Nephron progenitor cell (in vitro differentiated cells): ENCODE data around the gene KCNJ3.

Experiments
- DNase-seq: peaks from one replicate; pipeline ENCODE4 v3.0.0; 2021
- H3K27ac Mint-ChIP-seq: 2 replicates; pipeline ENCODE4 v1.8.0; 2021; ENCODE audit warnings: mild to moderate bottlenecking, moderate library complexity, mixed read lengths
- H3K27me3 Mint-ChIP-seq: 2 replicates; pipeline ENCODE4 v1.8.0; 2021; ENCODE audit warnings: mild to moderate bottlenecking, low read depth, mixed read lengths; ENCODE audit not compliant: poor library complexity
- H3K36me3 Mint-ChIP-seq: 2 replicates; pipeline ENCODE4 v1.8.0; 2021; ENCODE audit warnings: low read depth, mixed read lengths
- H3K4me1 Mint-ChIP-seq: 2 replicates; pipeline ENCODE4 v1.8.0; 2021; ENCODE audit warnings: mixed read lengths
- H3K4me3 Mint-ChIP-seq: 2 replicates; pipeline ENCODE4 v1.8.0; 2021; ENCODE audit warnings: mild to moderate bottlenecking, moderate library complexity, mixed read lengths
- H3K9me3 Mint-ChIP-seq: 2 replicates; pipeline ENCODE4 v1.8.0; 2021; ENCODE audit warnings: mild to moderate bottlenecking, moderate library complexity, mixed read lengths
- CTCF ChIP-seq: fragments of 200-600 bp; sonication (generic); IDR thresholded peaks from 2 replicates; pipeline ENCODE4 v1.5.0; 2021; ENCODE audit warnings: antibody characterized with exemption

Gene KCNJ3

GRCh38 chr2:154709215-154709614, 10.7 kb downstream of the KCNJ3 start:
- no peaks in the 10 kb centered on the region for H3K36me3 Mint-ChIP-seq
- no peak overlapping the region for H3K4me3 Mint-ChIP-seq
- TF ChIP-seq CTCF: no peak
- no peaks in the 10 kb centered on the region for H3K9me3 Mint-ChIP-seq
- peaks cover 20% of the 10 kb centered on the region for H3K4me1 Mint-ChIP-seq
- H3K27me3 Mint-ChIP-seq: peaks cover 4% of the 10 kb centered on the region
- no peak for DNase-seq
- no peak overlapping the region for H3K27ac Mint-ChIP-seq

- no peak for TF ChIP-seq CTCF
- no peaks in the 10 kb centered on the region for H3K9me3 Mint-ChIP-seq
- peaks cover 5% of the 10 kb centered on the region for H3K27me3 Mint-ChIP-seq
Observed at GRCh38 chr2:154710078-154710477, 11.6 kb downstream of the KCNJ3 start.

GRCh38 chr2:154710685-154711084, 12.2 kb downstream of the KCNJ3 start:
- H3K27me3 Mint-ChIP-seq: peaks cover 5% of the 10 kb centered on the region
- DNase-seq: no peak
- no peaks in the 10 kb centered on the region for H3K9me3 Mint-ChIP-seq
- no peak overlapping the region for H3K4me3 Mint-ChIP-seq
- H3K4me1 Mint-ChIP-seq: peaks cover 20% of the 10 kb centered on the region
- no peaks in the 10 kb centered on the region for H3K36me3 Mint-ChIP-seq
- no peak overlapping the region for H3K27ac Mint-ChIP-seq
- TF ChIP-seq CTCF: no peak

More at GRCh38 chr2:154710078-154710477, 11.6 kb downstream of the KCNJ3 start:
- Mint-ChIP-seq H3K4me3 (no peak overlapping the region), H3K4me1 (peaks cover 20% of the 10 kb centered on the region), H3K36me3 (no peaks in the 10 kb centered on the region), H3K27ac (no peak overlapping the region)
- DNase-seq: no peak

- Mint-ChIP-seq H3K27me3 (peaks cover 5% of the 10 kb centered on the region), H3K27ac (no peak overlapping the region), H3K4me3 (no peak overlapping the region), H3K9me3 (no peaks in the 10 kb centered on the region), H3K36me3 (no peaks in the 10 kb centered on the region), H3K4me1 (peaks cover 25% of the 10 kb centered on the region)
- TF ChIP-seq CTCF: no peak
- no peak for DNase-seq
Observed at GRCh38 chr2:154713675-154714074, 15.2 kb downstream of the KCNJ3 start.

- H3K36me3 Mint-ChIP-seq: peaks cover 5% of the 10 kb centered on the region
- no peak overlapping the region for H3K4me3 Mint-ChIP-seq
- no peak for DNase-seq
- H3K4me1 Mint-ChIP-seq: peaks cover 5% of the 10 kb centered on the region
- H3K9me3 Mint-ChIP-seq: peaks cover 7% of the 10 kb centered on the region
- TF ChIP-seq CTCF: no peak
- no peaks in the 10 kb centered on the region for H3K27me3 Mint-ChIP-seq
- H3K27ac Mint-ChIP-seq: no peak overlapping the region
Observed at GRCh38 chr2:154720651-154721050, 22.2 kb downstream of the KCNJ3 start.

GRCh38 chr2:154724194-154724797, 25.8 kb downstream of the KCNJ3 start:
- H3K9me3 Mint-ChIP-seq: peaks cover 19% of the 10 kb centered on the region
- DNase-seq: no peak
- H3K27me3 Mint-ChIP-seq: peaks cover 4% of the 10 kb centered on the region
- H3K4me1 Mint-ChIP-seq: no peaks in the 10 kb centered on the region
- no peak overlapping the region for H3K27ac Mint-ChIP-seq
- no peak overlapping the region for H3K4me3 Mint-ChIP-seq
- no peak for TF ChIP-seq CTCF
- peaks cover 11% of the 10 kb centered on the region for H3K36me3 Mint-ChIP-seq
